GM19467 (cell line): Measurements from ENCODE around the gene SCT.

Experiments
- ATAC-seq: cut with Tn5 transposase; IDR thresholded peaks from one replicate; pipeline ENCODE4 v1.9.1; 2021; ENCODE audit warnings: mild to moderate bottlenecking, moderate library complexity; ENCODE audit not compliant: unreplicated experiment

SCT gene

GRCh38 chr11:623349-623869, 3.6 kb downstream of the SCT start:
- no peak for ATAC-seq

GRCh38 chr11:621838-622237, 5.1 kb downstream of the SCT start:
- ATAC-seq = no peak

DNA sequence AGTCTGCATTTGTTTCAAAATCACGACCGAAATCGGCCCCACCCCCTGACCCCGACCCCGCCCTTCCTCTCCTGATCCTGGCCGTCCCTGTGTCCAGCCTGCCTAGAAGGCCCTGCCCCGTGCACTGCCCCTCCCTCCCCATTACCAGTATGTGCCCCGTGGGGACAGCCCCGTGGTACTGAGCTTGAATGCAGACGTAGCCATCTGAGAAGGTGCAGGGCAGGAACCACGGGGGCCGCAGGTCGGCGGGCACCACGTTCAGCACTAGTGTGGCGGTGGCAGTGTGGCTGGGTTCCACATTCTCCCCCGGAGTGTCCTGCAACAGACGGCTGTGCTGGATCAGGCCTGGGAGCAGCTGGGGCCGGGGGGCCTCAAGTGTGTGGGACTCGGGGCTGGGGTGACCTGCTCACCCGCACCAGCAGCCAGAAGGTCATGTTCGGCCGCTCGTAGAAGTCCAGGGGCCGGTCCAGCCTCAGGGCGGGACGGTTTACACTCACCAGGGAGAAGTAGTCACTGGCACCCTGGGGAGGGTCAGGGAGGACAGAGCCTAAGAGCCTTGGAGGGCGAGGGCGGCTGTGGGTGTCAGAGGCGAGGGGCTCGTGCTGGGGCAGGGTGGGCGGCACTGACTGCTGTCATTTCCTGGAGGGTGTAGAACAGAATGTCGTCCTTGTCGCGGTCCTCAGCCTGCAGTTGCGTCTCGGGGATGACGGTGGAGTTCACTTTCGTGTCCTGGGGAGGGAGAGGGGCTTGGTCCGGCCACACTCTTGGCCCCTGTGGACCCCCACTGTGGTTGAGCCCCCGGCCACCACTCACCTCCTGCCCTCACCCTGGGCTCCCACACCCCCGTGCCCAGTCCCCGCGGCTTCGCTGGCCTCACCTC, 5.8 kb downstream of the SCT start:
- ATAC-seq = no peak

- ATAC-seq = no peak
These were observed 6.8 kb downstream of the SCT start for GRCh38 chr11:620201-620600.

DNA sequence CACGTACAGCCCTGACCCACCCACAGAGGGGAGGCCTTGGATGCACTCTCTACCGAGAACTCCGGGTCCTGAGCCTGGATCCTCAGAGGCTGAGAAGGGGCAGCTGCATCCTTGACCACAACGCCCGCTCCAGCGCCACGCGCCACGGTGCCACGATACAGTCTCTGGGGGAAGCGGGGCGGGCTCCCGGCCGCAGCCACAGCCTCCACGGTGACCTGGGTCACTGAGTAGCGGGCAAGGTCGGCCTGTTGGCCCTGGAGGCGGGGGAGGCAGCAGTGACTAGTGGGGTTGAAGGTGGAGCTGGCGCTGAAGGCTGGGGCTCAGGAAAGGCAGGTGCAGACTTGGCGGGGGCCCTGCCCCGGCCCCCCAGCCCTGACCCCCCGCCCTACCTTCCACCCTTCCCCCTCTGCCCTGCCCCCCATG, 7.3 kb downstream of the SCT start:
- no peak for ATAC-seq

- no peak for ATAC-seq
These were observed 7.9 kb downstream of the SCT start for GRCh38 chr11:618856-619627.

- ATAC-seq = no peak
These were observed 8.9 kb downstream of the SCT start for GRCh38 chr11:617912-618682.

DNA sequence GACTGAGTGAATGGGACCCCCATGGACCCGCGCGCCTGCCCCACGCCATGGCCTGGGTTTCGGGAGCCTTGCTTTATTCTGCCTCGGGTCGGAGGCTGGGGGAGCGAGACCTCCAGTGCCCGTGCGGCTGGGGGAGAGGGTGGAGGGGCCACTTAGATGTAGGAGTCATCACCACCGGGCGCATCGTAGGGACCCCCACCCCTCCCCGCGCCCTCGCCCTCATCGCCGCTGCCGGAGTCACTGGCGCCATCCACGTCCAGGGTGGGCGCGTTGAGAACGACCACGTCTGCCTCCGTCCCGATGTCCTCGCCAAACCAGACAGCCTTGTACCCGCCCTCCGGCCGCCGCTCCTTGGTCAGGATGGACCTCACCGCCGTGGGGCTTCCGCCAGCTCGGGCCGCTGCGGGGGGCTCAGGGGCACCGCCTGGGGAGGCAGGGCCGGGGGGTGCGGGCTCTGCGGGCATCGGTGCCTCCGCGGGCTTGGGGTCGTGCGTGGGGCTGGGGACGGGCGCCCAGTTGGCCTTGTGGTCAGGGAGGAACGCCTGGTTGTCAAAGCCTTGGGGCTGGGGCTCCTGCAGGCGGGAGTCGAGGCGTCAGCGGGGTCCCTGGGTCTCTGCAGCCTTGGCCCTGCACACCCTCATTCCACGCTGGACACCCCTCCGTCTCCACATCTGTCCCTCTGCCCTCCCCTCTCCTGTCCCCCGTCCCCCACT, 9.6 kb downstream of the SCT start:
- ATAC-seq = no peak

DNA sequence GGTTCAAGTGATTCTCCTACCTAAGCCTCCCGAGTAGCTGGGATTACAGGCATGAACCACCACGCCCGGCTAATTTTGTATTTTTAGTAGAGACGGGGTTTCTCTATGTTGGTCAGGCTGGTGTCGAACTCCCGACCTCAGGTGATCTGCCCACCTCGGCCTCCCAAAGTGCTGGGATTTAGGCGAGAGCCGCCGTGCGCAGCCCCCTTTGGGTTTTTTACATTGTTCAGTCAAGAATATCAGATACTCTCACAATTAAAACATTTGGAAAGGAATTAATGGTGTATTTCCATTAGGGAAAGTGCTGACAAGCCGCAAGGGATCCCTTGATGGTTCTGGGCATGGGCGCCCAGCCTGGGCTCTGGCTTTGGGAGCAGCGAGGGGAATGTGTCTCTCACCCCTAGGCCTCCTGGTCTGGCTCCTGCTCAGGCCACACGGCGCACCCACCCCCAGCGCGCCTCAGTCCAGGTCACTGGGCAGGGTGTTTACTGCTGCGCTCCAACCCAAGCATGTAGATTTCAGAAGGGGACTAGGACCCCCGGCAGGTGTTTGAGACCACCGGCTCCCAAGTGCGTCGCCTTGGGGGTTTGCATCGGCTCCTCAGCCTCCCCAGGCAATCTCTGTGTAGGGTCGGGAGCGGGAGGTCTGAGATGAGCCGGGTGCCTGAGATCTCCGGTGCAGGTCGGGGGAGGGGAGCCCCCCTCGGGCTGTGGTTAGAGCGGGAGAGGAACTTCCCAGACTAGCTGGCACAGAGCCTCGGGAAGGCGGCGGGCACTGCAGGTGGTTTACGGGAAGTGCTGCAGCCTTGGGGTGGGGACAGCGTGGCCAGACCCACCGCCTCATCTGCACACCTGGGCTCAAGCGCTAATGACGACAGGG, 10.4 kb downstream of the SCT start:
- no peak for ATAC-seq

DNA sequence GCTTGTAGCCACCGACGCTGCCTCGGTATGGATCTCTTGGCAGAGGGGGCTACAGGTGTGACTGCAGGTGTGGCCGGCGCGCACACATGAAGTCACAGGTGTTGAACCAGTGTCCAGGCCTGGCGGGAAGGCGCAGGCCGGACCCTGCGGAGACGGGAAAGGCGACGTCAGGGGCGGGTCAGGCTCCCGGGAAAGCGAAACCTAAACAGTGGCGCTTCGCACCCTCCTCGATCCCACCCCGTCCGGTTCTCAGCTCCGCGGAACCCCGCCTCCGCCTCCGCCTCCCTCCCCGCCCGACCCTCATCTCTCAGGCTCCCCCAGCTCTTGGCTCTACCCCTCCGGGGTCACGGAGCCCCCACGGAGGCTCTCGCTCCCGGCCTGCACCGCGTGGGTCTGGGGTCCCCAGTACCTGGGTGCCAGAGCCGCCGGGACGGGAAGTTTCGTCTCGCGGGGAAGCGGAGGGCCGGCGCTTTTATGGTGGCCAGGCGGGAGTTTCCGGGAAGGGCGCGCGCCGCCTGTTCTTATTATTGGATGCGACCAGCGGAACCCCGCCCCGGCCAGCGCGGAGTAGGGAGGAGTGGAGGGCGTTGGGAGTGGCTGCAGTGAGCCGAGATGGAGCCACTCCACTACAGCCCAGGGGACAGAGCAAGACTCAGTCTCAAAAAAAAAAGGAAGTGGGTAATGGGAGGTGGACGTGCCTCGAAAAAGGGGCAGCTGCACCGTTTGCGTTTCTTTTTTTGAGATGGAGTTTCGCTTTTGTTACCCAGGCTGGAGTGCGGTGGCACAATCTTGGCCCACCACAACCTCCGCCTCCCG, 11.3 kb downstream of the SCT start, which contains the start of gene IRF7:
Gene IRF7, minus strand, starts transcription at position 447 of the 816 bp plus-strand sequence. CDS start 586 bp downstream, outside the sequence.
- ATAC-seq = peak; percentile 76

DNA sequence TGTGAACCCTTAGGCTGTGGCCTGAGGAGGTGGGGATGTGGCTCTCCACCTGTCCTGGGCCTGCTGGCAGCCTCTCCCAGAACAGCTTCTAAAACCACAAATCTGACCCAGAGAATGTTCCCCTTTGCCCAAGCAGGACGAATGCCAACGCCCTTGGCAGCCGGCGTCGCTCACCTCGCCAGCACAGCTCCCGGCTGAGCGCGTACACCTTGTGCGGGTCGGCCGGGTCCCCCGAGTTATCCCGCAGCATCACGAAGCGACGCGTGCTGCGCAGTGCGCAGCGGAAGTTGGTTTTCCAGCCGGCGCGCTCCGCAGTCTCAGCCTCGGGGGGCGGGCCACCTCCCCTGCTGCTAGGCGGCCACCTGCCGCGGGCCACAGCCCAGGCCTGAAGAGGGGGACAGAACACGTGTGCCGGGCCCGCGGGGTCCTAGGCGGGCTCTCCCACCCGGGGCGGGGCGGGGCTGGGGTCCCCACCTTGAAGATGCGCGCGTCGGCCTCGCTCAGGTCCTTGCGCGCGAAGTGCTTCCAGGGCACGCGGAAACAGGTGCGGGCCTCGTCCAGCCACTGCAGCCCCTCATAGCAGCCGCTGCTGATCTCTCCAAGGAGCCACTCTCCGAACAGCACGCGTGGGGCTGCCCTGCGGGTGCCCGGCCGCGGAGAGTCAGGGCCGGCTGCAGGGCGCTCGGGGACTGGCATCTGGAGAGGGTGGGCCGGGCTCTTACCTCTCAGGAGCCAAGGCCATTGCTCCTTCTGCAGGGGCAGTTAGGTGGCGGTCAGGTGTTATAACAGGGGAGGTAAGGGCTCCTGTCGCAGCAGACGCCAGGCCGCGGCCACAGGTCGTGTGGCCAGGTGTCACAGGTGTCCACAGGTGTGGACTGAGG, 12.1 kb downstream of the SCT start:
- ATAC-seq = no peak

DNA sequence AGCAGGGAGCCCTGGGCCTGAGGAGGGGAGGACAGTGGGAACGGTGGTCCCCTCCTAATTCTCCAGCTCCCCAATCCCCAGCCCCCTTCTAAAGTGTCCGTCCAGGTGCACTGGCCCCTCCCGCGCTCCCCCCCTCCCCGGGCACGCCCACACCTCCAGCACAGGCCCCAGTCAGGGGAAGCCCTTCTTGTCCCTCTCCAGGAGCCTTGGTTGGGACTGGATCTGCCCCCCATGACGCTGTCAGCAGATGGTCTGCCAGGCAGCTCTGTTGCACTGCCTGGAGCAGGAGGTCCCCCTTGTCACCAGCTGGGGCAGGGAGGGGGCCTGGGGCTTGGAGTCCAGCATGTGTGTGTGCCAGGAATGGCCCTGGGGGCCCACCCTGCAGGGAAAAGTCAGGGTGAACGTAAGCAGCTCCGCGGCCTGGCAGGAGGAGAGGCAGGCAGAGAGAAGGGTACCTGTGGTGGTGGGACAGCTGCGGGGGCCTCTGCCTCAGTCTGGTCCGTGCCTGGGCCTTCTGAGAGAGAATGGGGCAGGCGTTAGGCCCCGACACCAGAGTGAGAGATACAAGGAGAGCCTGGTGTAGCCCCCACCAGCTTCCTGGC, 12.9 kb downstream of the SCT start:
- ATAC-seq = no peak

GRCh38 chr11:613369-613968, 13.5 kb downstream of the SCT start:
- ATAC-seq = no peak

DNA sequence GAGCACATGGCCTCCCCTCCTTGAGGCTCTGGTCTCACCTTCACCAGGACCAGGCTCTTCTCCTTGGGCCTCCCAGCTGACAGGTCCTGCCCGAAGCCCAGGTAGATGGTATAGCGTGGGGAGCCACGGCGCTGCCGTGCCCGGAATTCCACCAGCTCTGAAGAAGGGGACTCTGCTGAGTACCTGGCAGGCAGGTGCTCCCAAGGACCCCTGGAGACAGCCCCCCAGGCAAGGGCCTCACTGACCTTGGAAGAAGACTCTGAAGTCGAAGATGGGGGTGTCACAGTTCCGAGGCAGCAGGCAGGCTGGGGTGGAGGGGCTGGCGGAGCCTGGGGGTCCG, 14.1 kb downstream of the SCT start:
- ATAC-seq = no peak

DNA sequence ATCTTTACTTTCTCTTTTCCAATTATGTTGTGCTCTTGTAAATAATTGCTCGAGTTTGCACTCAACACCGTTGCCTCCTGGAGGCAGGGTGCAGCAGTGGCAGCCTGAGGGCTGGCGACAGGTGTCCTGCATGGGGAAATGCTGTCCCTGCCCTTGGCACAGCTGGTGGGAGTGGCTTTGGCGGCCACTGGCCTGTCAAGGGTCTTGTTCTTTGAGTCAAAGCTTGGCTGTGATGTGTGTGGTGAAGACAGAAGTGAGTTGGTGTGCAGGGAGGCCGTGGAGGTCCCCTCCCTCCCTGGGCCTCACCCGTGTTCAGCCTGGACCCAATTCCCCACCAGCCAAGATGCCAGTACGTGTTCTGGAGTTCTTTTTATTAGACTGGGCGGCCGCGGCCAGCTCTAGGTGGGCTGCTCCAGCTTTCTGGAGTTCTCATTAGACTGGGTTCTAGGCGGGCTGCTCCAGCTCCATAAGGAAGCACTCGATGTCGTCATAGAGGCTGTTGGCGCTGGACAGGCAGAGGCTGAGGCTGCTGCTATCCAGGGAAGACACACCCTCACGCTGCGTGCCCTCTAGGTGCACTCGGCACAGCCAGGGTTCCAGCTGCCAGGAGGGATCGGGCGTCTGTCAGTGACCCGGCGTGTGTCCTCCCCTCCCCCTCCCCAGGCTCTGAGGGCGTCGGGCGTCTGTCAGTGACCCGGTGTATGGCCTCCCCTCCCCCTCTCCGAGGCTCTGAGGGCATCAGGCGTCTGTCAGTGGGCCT, 14.6 kb downstream of the SCT start:
- no peak for ATAC-seq
